Activated T-cell treated with anti-CD3 and anti-CD28 coated beads, Interleukin-2, amount 50 U/mL, for 48 hours (primary cell): ENCODE measurements around the gene ETFBKMT.

Experiments used
- DNase-seq, 2 experiments: peaks; one replicate each; pipeline ENCODE4 v3.0.0-alpha.2; 2020

Gene ETFBKMT

GRCh38 chr12:31659087-31659942 is at the start of gene ETFBKMT:
Gene ETFBKMT, plus strand, starts transcription at chr12:31659688. Its CDS starts 2,266 bp downstream, at chr12:31661954.
- peak; percentile 91 to 94 for DNase-seq

- DNase-seq, result no peak
These were observed 46.7 kb upstream of the ETFBKMT start for GRCh38 chr12:31612819-31613218.

DNA sequence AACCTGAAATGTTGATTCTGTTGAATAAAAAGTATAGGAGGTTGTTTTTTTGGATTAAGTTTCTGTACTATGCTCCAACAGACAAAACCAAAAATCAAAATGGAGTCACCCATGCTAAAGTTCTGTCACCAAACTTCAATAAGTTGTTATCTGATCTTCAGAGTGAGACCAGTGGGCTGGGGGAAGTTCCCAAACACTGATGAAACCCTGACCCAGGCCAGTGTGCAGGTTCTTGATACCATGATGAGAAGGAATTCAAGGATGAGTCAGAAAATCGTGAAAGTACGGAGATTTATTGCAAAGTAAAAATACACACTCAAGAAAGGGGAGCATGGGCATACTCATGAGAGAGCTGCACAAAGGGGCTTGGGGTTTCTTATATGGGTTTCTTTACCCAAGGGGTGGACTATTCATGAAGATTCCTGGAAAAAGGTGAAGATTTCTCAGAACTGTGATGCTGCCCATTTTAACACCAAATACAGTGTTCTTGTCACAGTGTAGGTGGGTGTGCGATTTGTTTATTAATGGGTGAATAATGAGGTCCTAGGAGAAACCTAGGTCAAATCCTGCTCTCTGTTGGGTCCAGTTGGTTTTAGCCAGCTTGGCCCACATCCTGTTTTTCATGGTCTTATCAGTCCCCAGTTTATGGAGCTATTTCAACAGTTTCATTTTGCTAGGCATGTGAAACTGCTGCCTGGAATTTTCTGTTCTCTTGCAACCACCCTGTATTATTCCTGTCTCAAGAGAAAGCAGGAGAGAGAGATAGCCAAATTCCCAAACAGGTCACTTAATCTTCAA is 41.1 kb upstream of the ETFBKMT start:
- DNase-seq, result no peak

GRCh38 chr12:31620311-31620710 is 39.2 kb upstream of the ETFBKMT start:
- no peak for DNase-seq

DNA sequence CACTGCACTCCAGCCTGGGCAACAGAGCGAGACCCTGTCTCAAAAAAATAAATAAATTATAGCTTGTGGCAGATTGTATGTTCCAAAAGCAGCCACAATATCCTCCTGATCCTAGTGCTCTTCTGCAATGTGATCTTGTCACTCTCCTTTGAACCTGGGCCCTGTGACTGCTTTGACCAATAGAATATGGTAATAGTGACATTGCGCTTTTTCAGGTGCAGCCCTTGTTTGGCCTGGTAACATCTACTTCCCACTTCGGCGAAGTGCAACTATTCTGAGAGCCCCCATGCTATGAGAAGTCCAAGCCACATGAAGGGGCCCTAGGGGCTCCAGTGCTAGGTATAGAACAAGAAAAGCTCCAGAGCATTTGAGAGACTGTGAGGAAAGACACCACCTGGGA is 37.5 kb upstream of the ETFBKMT start:
- no peak for DNase-seq

- DNase-seq, result no peak
These were observed 33.1 kb upstream of the ETFBKMT start for GRCh38 chr12:31626270-31626995.

GRCh38 chr12:31627456-31628054 is 31.9 kb upstream of the ETFBKMT start:
- DNase-seq, result no peak

DNA sequence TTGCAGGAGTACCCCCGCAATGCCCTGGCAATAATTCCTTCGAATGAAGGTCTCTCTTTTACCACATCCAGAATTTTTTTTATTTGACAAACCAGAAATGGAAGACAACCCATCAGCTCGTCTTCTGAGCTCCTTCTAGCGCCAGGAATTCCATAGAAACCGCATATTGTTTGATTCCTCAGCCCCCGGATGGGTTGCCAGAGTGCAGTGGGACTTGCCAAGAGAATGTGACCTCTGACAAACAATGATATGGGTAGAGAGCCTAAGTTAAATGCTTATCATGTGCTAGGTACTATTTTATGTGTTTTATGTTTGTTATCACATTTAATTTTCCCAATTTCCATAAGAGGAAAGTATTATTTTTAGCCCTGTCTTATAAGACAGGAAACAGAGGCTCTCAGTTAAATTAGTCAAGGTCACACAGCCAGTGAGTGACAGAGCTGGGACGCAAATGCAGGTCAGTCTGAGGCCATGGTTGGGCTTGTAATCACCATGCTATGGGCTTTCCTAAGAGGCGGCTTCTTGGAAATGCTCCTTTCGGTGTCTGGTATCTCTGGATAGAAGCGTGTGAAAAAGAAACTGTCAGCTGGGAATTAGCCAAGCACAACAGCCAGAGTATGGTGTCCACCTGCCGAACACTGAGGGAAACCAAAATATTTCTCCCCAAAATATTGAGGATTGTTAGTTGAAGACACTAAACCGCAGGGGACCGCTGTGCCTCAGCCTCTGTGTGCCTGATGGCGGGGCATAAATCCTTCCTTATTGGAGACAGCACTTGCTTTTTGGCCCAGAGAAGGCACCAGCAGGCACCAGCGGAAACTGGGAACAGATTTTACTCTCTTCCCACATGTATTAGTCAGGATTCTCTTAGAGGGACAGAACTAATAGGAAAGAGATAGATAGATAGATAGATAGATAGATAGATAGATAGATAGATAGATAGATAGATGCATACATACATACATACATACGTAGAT is 29.4 kb upstream of the ETFBKMT start:
- DNase-seq, result no peak

DNA sequence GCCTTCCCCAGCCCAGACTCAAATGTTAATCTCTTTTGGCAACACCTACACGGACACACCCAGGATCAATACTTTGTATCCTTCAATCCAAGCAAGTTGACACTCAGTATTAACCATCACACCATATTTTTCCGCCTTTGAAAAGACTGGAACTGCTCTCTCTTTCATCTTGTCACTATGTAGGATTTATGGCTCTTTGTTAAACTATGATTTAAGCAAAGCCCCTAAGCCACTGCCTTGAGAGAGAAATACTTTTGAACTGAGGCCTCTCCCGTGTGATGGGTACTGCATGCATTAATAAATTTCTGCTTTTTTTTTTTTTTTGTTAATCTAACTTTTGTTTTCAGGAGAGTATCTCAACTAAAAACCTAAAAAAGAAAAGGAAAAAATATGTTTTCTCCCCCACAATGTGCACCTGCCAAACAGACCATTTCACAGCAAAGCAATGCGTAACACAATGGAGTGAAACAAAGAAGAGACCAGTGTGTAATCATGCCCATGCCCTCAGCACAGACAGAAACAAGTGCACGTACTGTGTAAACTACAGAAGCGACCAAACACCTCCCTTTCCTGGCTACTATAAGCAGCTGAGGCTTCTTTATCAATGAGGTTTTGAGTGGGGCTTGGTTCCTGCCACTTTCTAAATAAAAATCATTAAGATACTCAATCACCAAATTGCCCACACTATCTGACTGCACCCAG is 28.3 kb upstream of the ETFBKMT start:
- DNase-seq, result no peak

DNA sequence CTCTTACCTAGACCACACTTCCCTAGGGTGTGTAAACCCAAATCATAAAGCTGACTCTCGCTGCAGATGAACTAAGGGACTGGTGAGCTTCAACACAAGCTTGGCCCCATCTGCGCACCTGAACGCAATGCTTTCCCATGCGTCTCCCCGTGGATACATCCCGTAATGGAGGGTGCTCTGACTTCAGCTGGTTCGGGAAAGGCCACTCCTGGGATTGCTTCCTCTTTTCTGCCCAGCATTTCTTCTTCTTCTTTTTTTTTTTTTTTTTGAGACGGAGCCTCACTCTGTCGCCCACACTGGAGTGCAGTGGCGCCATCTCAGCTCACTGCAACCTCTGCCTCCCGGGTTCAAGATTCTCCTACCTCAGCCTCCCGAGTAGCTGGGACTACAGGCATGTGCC is 27.7 kb upstream of the ETFBKMT start:
- no peak for DNase-seq

DNA sequence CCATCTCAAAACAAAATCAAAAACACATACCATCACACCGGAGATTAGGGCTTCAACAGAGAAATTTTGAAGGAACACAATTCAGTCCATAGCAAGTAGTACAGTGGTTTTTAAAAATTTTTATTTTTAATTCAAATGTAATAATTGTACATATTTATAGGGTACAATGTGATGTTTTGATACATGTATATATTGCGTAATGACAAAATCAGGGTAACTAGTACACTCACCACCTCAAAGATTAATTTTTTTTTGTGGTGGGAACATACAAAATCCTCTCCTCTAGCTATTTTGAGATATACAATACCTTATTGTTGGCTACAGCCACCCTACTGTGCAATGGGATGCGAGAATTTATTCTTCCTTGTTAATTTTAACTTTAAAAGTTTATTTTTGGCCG is 26.0 kb upstream of the ETFBKMT start:
- no peak for DNase-seq

DNA sequence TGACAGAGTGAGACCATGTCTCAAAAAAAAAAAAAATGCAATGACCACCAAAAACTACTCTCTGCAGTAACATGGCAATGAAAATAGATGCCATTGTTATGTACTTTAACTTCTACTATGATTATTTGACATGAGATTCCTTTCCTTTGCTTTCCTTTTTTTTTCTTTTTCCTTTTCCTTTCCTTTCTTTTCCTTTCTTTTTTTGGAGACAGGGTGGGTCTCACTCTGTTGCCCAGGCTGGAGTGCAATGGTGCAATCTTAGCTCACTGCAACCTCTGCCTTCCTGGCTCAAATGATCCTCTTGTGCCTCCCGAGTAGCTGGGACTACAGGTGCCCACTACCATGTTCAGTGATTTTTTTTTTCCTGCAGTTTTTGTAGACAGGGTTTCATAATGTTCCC is 24.9 kb upstream of the ETFBKMT start:
- DNase-seq, result no peak

- DNase-seq, result no peak
These were observed 17.9 kb upstream of the ETFBKMT start for GRCh38 chr12:31641509-31642090.

GRCh38 chr12:31644536-31644935 is 15.0 kb upstream of the ETFBKMT start:
- DNase-seq, result no peak

- DNase-seq, result no peak
These were observed 13.6 kb upstream of the ETFBKMT start for GRCh38 chr12:31645924-31646323.

- no peak for DNase-seq
These were observed 12.4 kb upstream of the ETFBKMT start for GRCh38 chr12:31647086-31647491.

- no peak for DNase-seq
These were observed 8.6 kb upstream of the ETFBKMT start for GRCh38 chr12:31650918-31651317.

DNA sequence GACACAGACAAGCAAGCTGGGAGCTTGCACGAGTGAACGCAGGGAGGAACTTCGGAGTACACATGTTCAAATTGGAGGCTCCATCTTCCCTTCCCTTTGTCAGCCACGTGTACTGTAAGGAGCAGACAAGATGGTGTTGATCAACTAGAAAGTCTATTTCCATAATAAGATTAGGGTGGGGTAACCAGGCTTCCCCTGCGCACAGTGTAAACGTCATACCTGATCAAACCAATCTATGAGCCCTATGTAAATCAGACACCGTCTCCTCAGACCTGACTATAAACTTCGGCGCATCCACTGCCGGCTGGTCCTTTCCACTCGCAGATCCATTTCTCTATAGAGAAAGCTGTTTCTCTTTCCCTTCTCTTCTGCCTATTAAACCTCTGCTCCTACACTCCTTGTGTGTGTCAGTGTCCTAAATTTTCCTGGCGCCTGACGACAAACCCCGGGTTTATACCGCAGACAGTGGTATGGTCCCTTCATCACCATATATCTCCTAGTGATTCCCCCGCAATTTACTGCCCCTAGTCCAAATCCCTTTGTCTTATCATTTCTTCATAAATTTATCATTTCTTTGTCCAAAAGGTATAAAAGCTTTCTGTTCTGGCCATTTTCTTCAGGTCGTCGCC is 7.5 kb upstream of the ETFBKMT start:
- DNase-seq, result no peak

GRCh38 chr12:31655208-31655607 is 4.3 kb upstream of the ETFBKMT start:
- no peak for DNase-seq

DNA sequence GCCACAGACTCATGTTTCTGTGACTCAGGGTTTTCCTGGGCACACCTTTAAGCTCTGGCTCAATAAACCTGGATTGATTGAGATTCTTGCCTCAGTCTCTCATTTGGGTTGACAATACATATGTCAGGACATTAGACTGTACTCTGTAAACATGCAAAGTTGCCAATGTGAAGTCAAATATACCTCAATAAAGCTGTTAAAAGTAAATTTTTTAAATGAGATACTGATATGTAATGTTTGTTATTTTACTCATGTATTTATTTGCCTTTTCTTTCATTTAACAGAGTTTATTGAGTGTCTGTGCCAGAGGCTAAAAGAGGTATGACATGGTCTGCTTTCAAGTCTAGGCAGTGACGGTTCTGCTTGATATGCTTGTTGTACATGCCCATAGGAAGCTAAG is 3.7 kb upstream of the ETFBKMT start:
- DNase-seq, result no peak
